Measurements from ENCODE around the gene RUVBL2. TPM values are rescaled to one million over a fixed set of nuclear protein-coding genes. Genes with fewer than 3 reads are reported as not detected.

Gene RUVBL2
- total RNA-seq, 1 experiment from 2014 or later, result 170 TPM

- intact Hi-C loops (cut with micrococcal nuclease; ENCODE audit: unreplicated experiment), result no loop called here
- Histone ChIP-seq H3K9me3 (ENCODE audit: control insufficient read depth, insufficient read depth, low read depth, low read length) (no peaks in the 10 kb centered on the region), H3K27ac (ENCODE audit: low read length) (peak within 1 kb of the TSS; percentile 51), H3K4me1 (ENCODE audit: control insufficient read depth, insufficient read depth, low read length) (no peaks in the 10 kb centered on the region), H3K4me3 (ENCODE audit: low read depth in 2 of 2, low read length in 2 of 2) (peak within 1 kb of the TSS; percentile 49 to 64), H3K27me3 (ENCODE audit: control insufficient read depth, insufficient read depth, low read length) (no peaks in the 10 kb centered on the region), H3K36me3 (ENCODE audit: control insufficient read depth, insufficient read depth, low read length) (no peaks in the 10 kb centered on the region)
- POLR2A ChIA-PET, result no interaction called here
- no TSS peak for BruUV-seq (replicated peaks)
- no peak for TF ChIP-seq TCF7L2 (IDR thresholded peaks at IDR 0.05; ENCODE audit: low read depth, low read length)
- no peak for TF ChIP-seq POLR2AphosphoS5 (IDR thresholded peaks at IDR 0.05; ENCODE audit: low read depth, low read length)
- no peak for TF ChIP-seq CTCF (IDR thresholded peaks at IDR 0.05)
- no peak for TF ChIP-seq REST (IDR thresholded peaks at IDR 0.05; ENCODE audit: insufficient read depth in 1 of 2, low read depth in 2 of 2, low read length in 1 of 2)
- TF ChIP-seq SIN3A (IDR thresholded peaks at IDR 0.05; ENCODE audit: borderline replicate concordance, insufficient read depth, low read depth, low read length), result no peak
- DNase-seq (ENCODE audit: low read depth, low spot score) (no peak), ATAC-seq (peak; percentile 81)
- CTCF ChIA-PET, result interaction anchor here (1.0 kb wide), 1 partner anchor 60 kb away, joined by 3 read pairs; no protein-coding TSS in a partner anchor
- in situ Hi-C loops (cut with HindIII; ENCODE audit: low pct_unique_long_range_greater_than_20kb, low sequenced_read_pairs), result no loop called here
Measured at GRCh38 chr19:49057636-49058234, 64.0 kb downstream of the RUVBL2 start, which contains the start of gene CGB7. TSS of gene CGB7 (minus strand) at chr19:49057749. CDS start at chr19:49055375, 2,374 bp downstream.

- H3K4me3 ChIP-seq (ENCODE audit: low read depth in 2 of 2, low read length in 2 of 2), result no peak overlapping the region
- no peaks in the 10 kb centered on the region for H3K27me3 ChIP-seq (ENCODE audit: control insufficient read depth, insufficient read depth, low read length)
- intact Hi-C loops (cut with micrococcal nuclease; ENCODE audit: unreplicated experiment), result no loop called here
- POLR2A ChIA-PET, result no interaction called here
- H3K4me1 ChIP-seq (ENCODE audit: control insufficient read depth, insufficient read depth, low read length), result no peaks in the 10 kb centered on the region
- no peaks in the 10 kb centered on the region for H3K36me3 ChIP-seq (ENCODE audit: control insufficient read depth, insufficient read depth, low read length)
- ATAC-seq, result no peak
- no TSS peak for BruUV-seq (replicated peaks)
- CTCF ChIA-PET, result interaction anchor here (0.7 to 0.8 kb wide), 2 partner anchors 41 to 77 kb away, joined by 3 to 4 read pairs; no protein-coding TSS in a partner anchor
- no peak overlapping the region for H3K27ac ChIP-seq (ENCODE audit: low read length)
- H3K9me3 ChIP-seq (ENCODE audit: control insufficient read depth, insufficient read depth, low read depth, low read length), result no peaks in the 10 kb centered on the region
- DNase-seq (ENCODE audit: low read depth, low spot score), result no peak
- TF ChIP-seq REST (IDR thresholded peaks at IDR 0.05; ENCODE audit: insufficient read depth in 1 of 2, low read depth in 2 of 2, low read length in 1 of 2) (no peak), TCF7L2 (IDR thresholded peaks at IDR 0.05; ENCODE audit: low read depth, low read length) (no peak), POLR2AphosphoS5 (IDR thresholded peaks at IDR 0.05; ENCODE audit: low read depth, low read length) (no peak), SIN3A (IDR thresholded peaks at IDR 0.05; ENCODE audit: borderline replicate concordance, insufficient read depth, low read depth, low read length) (no peak), CTCF (IDR thresholded peaks at IDR 0.05) (no peak)
- in situ Hi-C loops (cut with HindIII; ENCODE audit: low pct_unique_long_range_greater_than_20kb, low sequenced_read_pairs), result no loop called here
Measured at GRCh38 chr19:49058562-49058961, 64.9 kb downstream of the RUVBL2 start.
